Motor neuron (in vitro differentiated cells): ENCODE measurements around the gene MMS22L. TPM values are rescaled to one million over a fixed set of nuclear protein-coding genes. Genes with fewer than 3 reads are reported as not detected.

Experiments
- ATAC-seq, 8 experiments: fragments of 200-7000 bp; cut with Tn5 transposase; replicated peaks in 6 of 8; 2 replicates each; pipeline ENCODE4 v1.8.0; 2021; ENCODE audit warnings: mild to moderate bottlenecking in 8 of 8, moderate library complexity in 8 of 8
- H3K27ac ChIP-seq, 2 donors: fragments of 250-450 bp; sonication (Bioruptor Pico); 2 replicates each; pipeline ENCODE4 v1.9.0; 2021; ENCODE audit warnings: antibody characterized with exemption in 2 of 2, mild to moderate bottlenecking in 2 of 2, moderate library complexity in 1 of 2
- H3K4me1 ChIP-seq, 2 donors: fragments of 250-450 bp; sonication (Bioruptor Pico); replicated peaks in 1 of 2; 2 replicates each; pipeline ENCODE4 v1.6.1; 2021; ENCODE audit warnings: antibody characterized with exemption in 2 of 2, mild to moderate bottlenecking in 2 of 2, moderate library complexity in 1 of 2
- H3K4me3 ChIP-seq, 5 donors: fragments of 250-450 bp; sonication (Bioruptor Pico); 2 replicates each; pipeline ENCODE4 v1.9.0; 2021; ENCODE audit warnings: antibody characterized with exemption in 5 of 5, mild to moderate bottlenecking in 5 of 5, moderate library complexity in 4 of 5
- WGBS, 10 experiments: fragments of 450-650 bp; shearing (Covaris generic); methylation state at CpG; one replicate each; pipeline ENCODE4 v1.0.0; 2022; 5-methylcytosine and 5-hydroxymethylcytosine counted together
- in situ Hi-C, 9 experiments: fragments of 400-800 bp; cut with MboI; loops; one replicate each; pipeline ENCODE4 v1.15.0; 2021; ENCODE audit warnings: low sequenced_read_pairs in 9 of 9, low pct_unique_long_range_greater_than_20kb in 2 of 9; ENCODE audit not compliant: unreplicated experiment in 9 of 9
- total RNA-seq, 8 experiments: library from RNA; unstranded; fragments of 300-600 nt; gene quantifications; 2 replicates each; pipeline versions ENCODE4 v1.2.3 to v1.2.4, GENCODE V29; 2022

MMS22L gene
- total RNA-seq, 8 experiments from 2014 or later: 2.4 to 22.2 (median 5.9) TPM

DNA sequence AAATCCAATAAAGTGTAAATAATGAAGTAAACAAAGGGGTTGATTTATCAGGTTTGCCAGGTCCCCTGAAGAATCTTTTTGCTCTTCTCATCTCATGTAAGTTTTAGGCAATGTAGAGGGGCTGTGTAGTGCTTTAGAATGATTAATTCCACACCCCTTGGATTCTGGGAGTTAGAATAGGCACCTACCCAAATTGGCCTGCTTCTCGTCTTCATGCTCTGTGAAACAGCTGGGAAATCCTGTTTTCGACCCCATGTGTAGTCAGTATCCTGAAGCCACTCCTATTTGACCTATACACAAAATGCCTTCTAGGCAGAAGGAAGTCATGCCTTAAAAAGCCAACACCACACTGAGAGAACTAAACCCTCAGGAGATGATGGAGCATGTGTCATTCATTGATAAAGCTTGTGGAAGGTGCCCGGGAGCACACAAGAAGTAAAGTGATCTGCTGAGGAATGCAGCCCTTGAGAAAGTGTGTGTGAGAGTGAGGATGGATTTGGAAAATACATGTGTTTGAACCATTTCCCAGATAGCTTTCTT is 187.6 kb downstream of the MMS22L start:
- Histone ChIP-seq H3K4me1 (peaks cover 17 to 37% of the 10 kb centered on the region in 2 donors), H3K4me3 (no peak overlapping the region), H3K27ac (no peak overlapping the region)
- ATAC-seq: peak in 1 of 8 experiments; percentile 48
- in situ Hi-C loops: no loop called here
- 4 to 96% (median 56%) methylated on average over 1 to 3 of the region's 3 CpGs; no CpG with 5 or more reads in 3 of the 10 experiments for WGBS, 10 experiments

DNA sequence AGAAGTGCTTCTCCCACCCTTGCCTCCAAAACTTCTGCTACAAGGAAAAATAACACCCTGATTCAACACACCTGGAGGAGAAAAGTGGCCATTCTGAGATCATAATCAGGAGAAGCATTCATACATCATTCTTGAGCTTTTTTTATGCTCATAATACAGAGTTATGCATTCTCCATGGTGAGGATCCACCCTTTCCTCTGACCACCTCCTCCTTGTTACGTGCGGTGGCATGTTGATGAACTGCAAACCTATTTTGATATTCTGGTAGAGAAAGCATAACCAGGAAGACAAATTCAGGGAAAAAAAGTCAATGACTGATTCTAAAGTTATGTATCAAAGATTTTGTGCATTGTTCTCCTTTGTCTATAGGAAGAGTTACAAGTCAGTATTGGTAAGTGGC is 188.6 kb downstream of the MMS22L start:
- peak in 3 of 8 experiments; percentile 34 to 48 (median 45) for ATAC-seq
- in situ Hi-C loops: no loop called here
- Histone ChIP-seq H3K4me1 (peaks cover 17 to 37% of the 10 kb centered on the region in 2 donors), H3K27ac (no peak overlapping the region), H3K4me3 (no peak overlapping the region)
- 0 to 100% (median 88%) methylated on average over 1 to 2 of the region's 2 CpGs; no CpG with 5 or more reads in 2 of the 10 experiments for WGBS, 10 experiments

DNA sequence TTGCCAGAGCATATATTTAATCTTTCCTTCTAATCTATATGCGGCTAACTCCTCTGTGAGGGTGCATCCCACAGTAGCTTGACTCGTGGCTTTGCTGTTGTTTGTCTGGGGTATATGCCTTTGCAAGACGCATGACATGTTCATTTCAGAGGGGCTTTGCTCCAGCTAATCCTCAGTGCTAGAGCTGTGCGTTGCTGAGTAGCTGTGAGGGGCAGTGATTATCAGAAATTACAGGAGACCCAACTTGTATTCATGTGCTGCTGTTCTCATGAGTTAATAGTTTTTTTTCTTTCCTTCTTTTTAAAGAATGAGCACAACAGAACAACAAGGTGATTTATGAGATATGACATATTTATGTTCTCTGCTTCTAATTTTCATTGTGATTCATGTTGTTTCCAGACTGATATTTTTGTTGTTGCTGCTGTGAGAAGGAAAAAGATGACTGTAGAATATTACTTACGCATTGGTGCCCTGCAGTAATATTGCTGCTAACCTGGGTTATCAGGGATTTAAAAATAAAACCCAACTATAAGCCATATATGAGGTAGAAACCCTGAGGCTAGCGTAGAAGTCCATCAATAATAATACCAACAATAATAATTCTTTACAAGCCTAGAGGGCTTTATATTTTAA is 190.2 kb downstream of the MMS22L start:
- 0 to 100% (median 73%) methylated on average over 1 to 6 of the region's 6 CpGs; no CpG with 5 or more reads in 1 of the 10 experiments for WGBS, 10 experiments
- no peak overlapping the region for H3K4me3 ChIP-seq
- in situ Hi-C loops: no loop called here
- peaks cover 13 to 25% of the 10 kb centered on the region in 2 donors for H3K4me1 ChIP-seq
- ATAC-seq: peak in 5 of 8 experiments; percentile 48 to 84 (median 70)
- no peak overlapping the region for H3K27ac ChIP-seq
